GM12864 (cell line): ENCODE measurements around the gene EYA2.
A peak's percentile ranks its signal among the peaks of the same experiment; 100 is the strongest.

Source experiments
- DNase-seq: peaks from one replicate; pipeline ENCODE4 v3.0.0-alpha.2; 2011; ENCODE audit warnings: low read depth
- H3K4me3 ChIP-seq: 2 replicates; pipeline ENCODE4 v1.5.1; 2011; ENCODE audit warnings: mild to moderate bottlenecking, low read depth, low read length, control low read depth
- CTCF ChIP-seq: IDR thresholded peaks from 2 replicates; pipeline ENCODE4 v1.5.1; 2011; ENCODE audit warnings: low read depth, mild to moderate bottlenecking, moderate library complexity, low read length, control low read depth, inconsistent platforms; ENCODE audit errors: missing control alignments

EYA2 gene

GRCh38 chr20:46979603-46980241 is 85.1 kb downstream of the EYA2 start:
- DNase-seq, result peak; percentile 36
- no peak overlapping the region for H3K4me3 ChIP-seq
- no peak for TF ChIP-seq CTCF

- TF ChIP-seq CTCF, result no peak
- no peak overlapping the region for H3K4me3 ChIP-seq
- DNase-seq, result no peak
Observed at GRCh38 chr20:46981184-46981583, 86.5 kb downstream of the EYA2 start.

GRCh38 chr20:46983466-46983865 is 88.8 kb downstream of the EYA2 start:
- H3K4me3 ChIP-seq, result no peak overlapping the region
- no peak for TF ChIP-seq CTCF
- DNase-seq, result no peak

GRCh38 chr20:46984405-46984804 is 89.8 kb downstream of the EYA2 start:
- no peak for TF ChIP-seq CTCF
- no peak for DNase-seq
- H3K4me3 ChIP-seq, result no peak overlapping the region

GRCh38 chr20:46985250-46985649 is 90.6 kb downstream of the EYA2 start:
- no peak for TF ChIP-seq CTCF
- H3K4me3 ChIP-seq, result no peak overlapping the region
- DNase-seq, result no peak

GRCh38 chr20:46985671-46986070 is 91.0 kb downstream of the EYA2 start:
- H3K4me3 ChIP-seq, result no peak overlapping the region
- no peak for DNase-seq
- TF ChIP-seq CTCF, result no peak

- TF ChIP-seq CTCF, result no peak
- no peak for DNase-seq
- no peak overlapping the region for H3K4me3 ChIP-seq
Observed at GRCh38 chr20:46987001-46987400, 92.4 kb downstream of the EYA2 start.
